ENCODE results near the gene PCDHGA1.

PCDHGA1 gene

GRCh38 chr5:141510850-141511601, 180.7 kb downstream of the PCDHGA1 start:
- DNase-seq (ENCODE audit: low read depth) = no peak
- TF ChIP-seq CTCF (conservative IDR thresholded peaks at IDR 0.05; ENCODE audit: control insufficient read depth, insufficient read depth, low read depth, low read length) = no peak
- H3K4me3 ChIP-seq (ENCODE audit: control insufficient read depth, low read depth, low read length) = no peak overlapping the region

GRCh38 chr5:141511771-141512325, 181.5 kb downstream of the PCDHGA1 start:
- TF ChIP-seq CTCF (conservative IDR thresholded peaks at IDR 0.05; ENCODE audit: control insufficient read depth, insufficient read depth, low read depth, low read length) = no peak
- no peak for DNase-seq (ENCODE audit: low read depth)
- no peak overlapping the region for H3K4me3 ChIP-seq (ENCODE audit: control insufficient read depth, low read depth, low read length)

- H3K4me3 ChIP-seq (ENCODE audit: control insufficient read depth, low read depth, low read length) = peak overlapping the region; percentile 51
- peak; percentile 66 for DNase-seq (ENCODE audit: low read depth)
- TF ChIP-seq CTCF (conservative IDR thresholded peaks at IDR 0.05; ENCODE audit: control insufficient read depth, insufficient read depth, low read depth, low read length) = peak; percentile 72
Measured at GRCh38 chr5:141512390-141512910, 182.1 kb downstream of the PCDHGA1 start.

- TF ChIP-seq CTCF (conservative IDR thresholded peaks at IDR 0.05; ENCODE audit: control insufficient read depth, insufficient read depth, low read depth, low read length) = no peak
- peak; percentile 62 for DNase-seq (ENCODE audit: low read depth)
Measured at GRCh38 chr5:141512911-141513626, 182.8 kb downstream of the PCDHGA1 start.

GRCh38 chr5:141513627-141514329, 183.5 kb downstream of the PCDHGA1 start:
- H3K4me3 ChIP-seq (ENCODE audit: control insufficient read depth, low read depth, low read length) = peak overlapping the region; percentile 51
- peak; percentile 92 for DNase-seq (ENCODE audit: low read depth)
- TF ChIP-seq CTCF (conservative IDR thresholded peaks at IDR 0.05; ENCODE audit: control insufficient read depth, insufficient read depth, low read depth, low read length) = no peak

More at GRCh38 chr5:141512911-141513626, 182.8 kb downstream of the PCDHGA1 start:
- H3K4me3 ChIP-seq (ENCODE audit: control insufficient read depth, low read depth, low read length) = peak overlapping the region; percentile 51

All from fibroblast of mammary gland (primary cell).